ENCODE measurements around the gene MAP2K4.
"Not testable (repeated sequence)": the region's sequence is repeated elsewhere in the genome, so short reads cannot be mapped to it uniquely, and the experiment has no call there.

The MAP2K4 gene

GRCh38 chr17:12094336-12094735, 73.7 kb downstream of the MAP2K4 start:
- DNase-seq (ENCODE audit: low read depth), result no peak

- DNase-seq (ENCODE audit: low read depth), result no peak
Observed at GRCh38 chr17:12095522-12095921, 74.8 kb downstream of the MAP2K4 start.

GRCh38 chr17:12097326-12097725, 76.6 kb downstream of the MAP2K4 start:
- DNase-seq (ENCODE audit: low read depth), result no peak

- no peak for DNase-seq (ENCODE audit: low read depth)
Observed at GRCh38 chr17:12098568-12098967, 77.9 kb downstream of the MAP2K4 start.

- DNase-seq (ENCODE audit: low read depth), result no peak
Observed at GRCh38 chr17:12099412-12099811, 78.7 kb downstream of the MAP2K4 start.

- no peak for DNase-seq (ENCODE audit: low read depth)
Observed at GRCh38 chr17:12104831-12105230, 84.2 kb downstream of the MAP2K4 start.

- DNase-seq (ENCODE audit: low read depth), result no peak
Observed at GRCh38 chr17:12107905-12108304, 87.2 kb downstream of the MAP2K4 start.

- DNase-seq (ENCODE audit: low read depth), result no peak
Observed at GRCh38 chr17:12110906-12111305, 90.2 kb downstream of the MAP2K4 start.

- DNase-seq (ENCODE audit: low read depth), result no peak
Observed at GRCh38 chr17:12113156-12113555, 92.5 kb downstream of the MAP2K4 start.

GRCh38 chr17:12114686-12115418, 94.2 kb downstream of the MAP2K4 start:
- DNase-seq (ENCODE audit: low read depth), result no peak

- DNase-seq (ENCODE audit: low read depth), result no peak
Observed at GRCh38 chr17:12116143-12116542, 95.5 kb downstream of the MAP2K4 start.

GRCh38 chr17:12118617-12119016, 97.9 kb downstream of the MAP2K4 start:
- no peak for DNase-seq (ENCODE audit: low read depth)

GRCh38 chr17:12122075-12122474, 101.4 kb downstream of the MAP2K4 start:
- DNase-seq (ENCODE audit: low read depth), result no peak

- no peak for DNase-seq (ENCODE audit: low read depth)
Observed at GRCh38 chr17:12127177-12127576, 106.5 kb downstream of the MAP2K4 start.

GRCh38 chr17:12127667-12128066, 107.0 kb downstream of the MAP2K4 start:
- DNase-seq (ENCODE audit: low read depth), result no peak

- DNase-seq (ENCODE audit: low read depth), result no peak
Observed at GRCh38 chr17:12128946-12129345, 108.3 kb downstream of the MAP2K4 start.

- DNase-seq (ENCODE audit: low read depth), result no peak
Observed at GRCh38 chr17:12133183-12133582, 112.5 kb downstream of the MAP2K4 start.

- DNase-seq (ENCODE audit: low read depth), result no peak
Observed at GRCh38 chr17:12134101-12134500, 113.4 kb downstream of the MAP2K4 start.

- DNase-seq (ENCODE audit: low read depth), result no peak
Observed at GRCh38 chr17:12134587-12134986, 113.9 kb downstream of the MAP2K4 start.

GRCh38 chr17:12136243-12136642, 115.6 kb downstream of the MAP2K4 start:
- no peak for DNase-seq (ENCODE audit: low read depth)

GRCh38 chr17:12136646-12137045, 116.0 kb downstream of the MAP2K4 start:
- DNase-seq (ENCODE audit: low read depth), result no peak

GRCh38 chr17:12137859-12138258, 117.2 kb downstream of the MAP2K4 start:
- no peak for DNase-seq (ENCODE audit: low read depth)

- DNase-seq (ENCODE audit: low read depth), result no peak
Observed at GRCh38 chr17:12140685-12141084, 120.0 kb downstream of the MAP2K4 start.

GRCh38 chr17:12162187-12162586, 141.5 kb downstream of the MAP2K4 start:
- not testable (repeated sequence) for DNase-seq (ENCODE audit: low read depth)

Data from T-helper 22 cell (primary cell).